Central memory CD8-positive, alpha-beta T cell (primary cell): Measurements from ENCODE around the gene ANKRD11.

ENCODE experiments used
- ATAC-seq: fragments of 150-1000 bp; cut with Tn5 transposase; replicated peaks from 2 replicates; pipeline ENCODE4 v1.10.0; 2022; ENCODE audit warnings: mild to moderate bottlenecking, moderate FRiP score, moderate number of reproducible peaks; ENCODE audit not compliant: poor library complexity, severe bottlenecking; ENCODE audit errors: extremely low read depth
- DNase-seq, 2 donors: peaks; one replicate each; pipeline ENCODE4 v3.0.0; 2021; ENCODE audit warnings: low spot score in 2 of 2
- H3K27ac Mint-ChIP-seq: one replicate; pipeline ENCODE4 v1.8.0; 2022; ENCODE audit warnings: low read depth, mild to moderate bottlenecking, moderate library complexity, mixed read lengths
- H3K27me3 Mint-ChIP-seq: one replicate; pipeline ENCODE4 v1.8.0; 2022; ENCODE audit warnings: mixed read lengths
- H3K36me3 Mint-ChIP-seq: one replicate; pipeline ENCODE4 v1.8.0; 2022; ENCODE audit warnings: mild to moderate bottlenecking, moderate library complexity, mixed read lengths; ENCODE audit not compliant: insufficient read depth
- H3K4me1 Mint-ChIP-seq: one replicate; pipeline ENCODE4 v1.8.0; 2022; ENCODE audit warnings: mixed read lengths
- H3K4me3 Mint-ChIP-seq: one replicate; pipeline ENCODE4 v1.8.0; 2022; ENCODE audit warnings: mild to moderate bottlenecking, moderate library complexity, mixed read lengths
- H3K9me3 Mint-ChIP-seq: one replicate; pipeline ENCODE4 v1.8.0; 2022; ENCODE audit warnings: mixed read lengths

The ANKRD11 gene

DNA sequence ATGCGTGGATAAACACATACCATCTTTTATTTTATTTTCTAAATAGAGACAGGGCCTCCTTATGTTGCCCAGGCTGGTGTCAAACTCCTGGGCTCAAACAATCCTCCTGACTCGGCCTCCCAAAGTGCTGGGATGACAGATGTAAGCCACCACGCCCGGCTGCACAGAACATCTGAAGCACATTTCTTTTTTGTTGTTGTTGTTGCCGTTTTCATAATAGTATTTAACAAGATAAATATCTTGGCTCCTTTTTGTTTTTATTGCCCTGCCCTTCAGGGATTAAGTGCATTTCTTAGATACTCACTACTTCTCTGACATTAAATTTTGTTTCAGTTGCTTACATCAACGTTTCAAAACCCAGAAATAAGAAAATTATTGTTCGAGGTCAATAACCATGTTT, 37.4 kb downstream of the ANKRD11 start:
- peak overlapping the region; percentile 64 for H3K4me3 Mint-ChIP-seq
- peaks cover 77% of the 10 kb centered on the region for H3K4me1 Mint-ChIP-seq
- peaks cover 11% of the 10 kb centered on the region for H3K36me3 Mint-ChIP-seq
- no peaks in the 10 kb centered on the region for H3K27me3 Mint-ChIP-seq
- H3K9me3 Mint-ChIP-seq = no peaks in the 10 kb centered on the region
- ATAC-seq = no peak
- DNase-seq = no peak
- no peak overlapping the region for H3K27ac Mint-ChIP-seq

DNA sequence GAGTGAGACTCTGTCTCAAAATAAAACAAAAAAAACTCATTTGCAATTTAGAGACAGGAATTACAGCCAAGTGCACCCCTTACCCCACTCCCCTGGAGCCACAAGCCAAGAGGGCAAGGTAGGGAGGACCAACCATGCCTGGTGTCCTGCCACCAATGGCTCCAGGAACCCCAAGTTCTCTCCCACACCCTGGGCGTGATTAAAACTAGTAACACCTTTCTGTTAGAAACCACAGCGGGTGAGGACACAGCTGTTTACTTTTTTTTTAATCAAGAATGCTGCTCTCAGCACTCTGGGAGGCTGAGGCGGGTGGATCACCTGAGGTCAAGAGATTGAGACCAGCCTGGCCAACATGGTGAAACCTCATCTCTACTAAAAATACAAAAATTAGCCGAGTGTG, 38.1 kb downstream of the ANKRD11 start:
- DNase-seq (no peak), ATAC-seq (peak; percentile 69)
- no peaks in the 10 kb centered on the region for H3K9me3 Mint-ChIP-seq
- no peak overlapping the region for H3K27ac Mint-ChIP-seq
- H3K36me3 Mint-ChIP-seq = peaks cover 9% of the 10 kb centered on the region
- peaks cover 82% of the 10 kb centered on the region for H3K4me1 Mint-ChIP-seq
- peak overlapping the region; percentile 64 for H3K4me3 Mint-ChIP-seq
- no peaks in the 10 kb centered on the region for H3K27me3 Mint-ChIP-seq

DNA sequence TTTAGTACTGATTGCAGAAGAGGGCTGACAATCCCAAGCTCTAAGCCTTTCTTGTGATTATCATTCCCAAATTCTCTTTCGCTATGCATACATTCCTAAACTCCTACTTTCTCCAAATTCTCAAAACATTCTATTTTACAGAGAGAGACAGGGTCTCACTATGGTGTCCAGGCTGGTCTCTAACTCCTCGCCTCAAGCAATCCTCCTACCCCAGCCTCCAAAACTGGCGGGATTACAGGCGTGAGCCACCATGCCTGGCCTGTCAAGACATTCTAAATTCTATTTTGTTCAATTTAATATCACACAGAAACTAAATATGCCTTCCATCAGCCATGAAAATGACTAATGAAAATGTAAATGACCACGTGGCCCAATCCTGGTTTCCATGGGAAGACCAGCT, 39.8 kb downstream of the ANKRD11 start:
- Mint-ChIP-seq H3K27ac (no peak overlapping the region), H3K4me3 (peak overlapping the region; percentile 42), H3K9me3 (no peaks in the 10 kb centered on the region), H3K27me3 (no peaks in the 10 kb centered on the region), H3K36me3 (peaks cover 14% of the 10 kb centered on the region), H3K4me1 (peaks cover 87% of the 10 kb centered on the region)
- DNase-seq (no peak), ATAC-seq (no peak)

DNA sequence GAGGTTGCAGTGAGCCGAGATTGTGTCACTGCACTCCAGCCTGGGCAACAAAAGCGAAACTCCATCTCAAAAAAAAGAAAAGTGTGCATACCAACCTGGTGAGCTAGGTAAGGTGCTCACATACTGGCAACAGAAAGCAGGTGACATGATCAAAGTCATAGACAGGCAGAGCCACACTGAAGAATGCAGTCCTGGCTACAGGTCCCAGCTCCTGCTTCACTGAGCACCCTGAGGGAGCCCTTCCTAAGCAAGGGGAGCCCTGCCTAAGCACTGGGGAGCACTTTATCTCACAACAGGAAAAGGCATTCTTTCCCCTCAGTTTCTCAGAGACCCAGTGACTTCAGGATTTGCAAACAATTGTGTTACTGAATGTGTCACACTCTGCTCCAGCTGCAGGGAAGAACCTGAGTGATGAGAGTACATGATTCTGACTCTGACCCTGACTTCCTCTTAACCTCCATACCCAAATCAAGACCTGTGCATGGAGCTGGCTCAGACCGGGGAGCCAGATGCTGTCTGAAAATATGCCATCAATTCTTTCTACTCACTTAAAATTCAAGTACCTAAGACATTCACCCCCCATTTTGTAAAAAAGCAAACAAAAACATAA, 40.5 kb downstream of the ANKRD11 start:
- H3K27ac Mint-ChIP-seq = no peak overlapping the region
- no peak for DNase-seq
- peak overlapping the region; percentile 42 for H3K4me3 Mint-ChIP-seq
- no peaks in the 10 kb centered on the region for H3K27me3 Mint-ChIP-seq
- no peaks in the 10 kb centered on the region for H3K9me3 Mint-ChIP-seq
- peaks cover 89% of the 10 kb centered on the region for H3K4me1 Mint-ChIP-seq
- ATAC-seq = no peak
- H3K36me3 Mint-ChIP-seq = peaks cover 14% of the 10 kb centered on the region

DNA sequence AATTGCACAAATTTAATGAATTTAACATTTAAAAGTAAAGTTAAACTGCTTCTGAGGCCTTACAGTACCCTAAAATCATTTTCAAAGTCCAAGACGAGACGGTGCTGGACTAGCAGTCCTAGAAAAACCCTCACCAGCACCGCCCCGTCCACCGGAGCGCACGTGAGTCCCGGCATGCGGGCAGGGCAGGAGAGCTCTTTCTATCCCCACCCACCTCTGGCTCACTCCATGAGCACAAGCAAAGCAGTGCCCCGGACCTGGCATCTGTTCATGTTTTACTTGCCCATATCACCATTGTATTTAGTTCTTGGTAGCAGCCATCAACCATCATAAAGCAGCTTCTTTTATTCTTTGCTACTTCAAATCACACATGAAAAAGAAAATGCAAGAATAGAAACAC, 41.7 kb downstream of the ANKRD11 start:
- Mint-ChIP-seq H3K4me1 (peaks cover 90% of the 10 kb centered on the region), H3K36me3 (peaks cover 14% of the 10 kb centered on the region), H3K27ac (no peak overlapping the region), H3K4me3 (peak overlapping the region; percentile 72), H3K9me3 (no peaks in the 10 kb centered on the region), H3K27me3 (no peaks in the 10 kb centered on the region)
- ATAC-seq (no peak), DNase-seq (no peak)

DNA sequence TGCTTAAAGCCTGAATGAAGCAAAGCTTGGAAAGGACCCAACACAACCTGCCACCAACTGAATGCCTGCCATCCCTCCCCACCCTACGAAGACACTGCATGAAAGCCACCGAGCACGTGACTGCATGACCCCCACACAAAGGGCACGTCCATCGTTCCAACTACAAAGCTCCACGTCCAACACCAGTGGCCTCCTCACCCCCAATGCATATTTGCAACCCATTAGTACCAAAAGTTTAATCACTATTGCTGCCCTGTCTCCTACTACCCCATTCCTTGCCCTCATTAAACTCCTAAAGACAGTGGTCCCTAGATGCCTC, 43.4 kb downstream of the ANKRD11 start:
- DNase-seq (no peak), ATAC-seq (no peak)
- Mint-ChIP-seq H3K9me3 (no peaks in the 10 kb centered on the region), H3K27me3 (no peaks in the 10 kb centered on the region), H3K4me3 (peak overlapping the region; percentile 72), H3K4me1 (peaks cover 91% of the 10 kb centered on the region), H3K36me3 (peaks cover 15% of the 10 kb centered on the region), H3K27ac (peak overlapping the region; percentile 88)

DNA sequence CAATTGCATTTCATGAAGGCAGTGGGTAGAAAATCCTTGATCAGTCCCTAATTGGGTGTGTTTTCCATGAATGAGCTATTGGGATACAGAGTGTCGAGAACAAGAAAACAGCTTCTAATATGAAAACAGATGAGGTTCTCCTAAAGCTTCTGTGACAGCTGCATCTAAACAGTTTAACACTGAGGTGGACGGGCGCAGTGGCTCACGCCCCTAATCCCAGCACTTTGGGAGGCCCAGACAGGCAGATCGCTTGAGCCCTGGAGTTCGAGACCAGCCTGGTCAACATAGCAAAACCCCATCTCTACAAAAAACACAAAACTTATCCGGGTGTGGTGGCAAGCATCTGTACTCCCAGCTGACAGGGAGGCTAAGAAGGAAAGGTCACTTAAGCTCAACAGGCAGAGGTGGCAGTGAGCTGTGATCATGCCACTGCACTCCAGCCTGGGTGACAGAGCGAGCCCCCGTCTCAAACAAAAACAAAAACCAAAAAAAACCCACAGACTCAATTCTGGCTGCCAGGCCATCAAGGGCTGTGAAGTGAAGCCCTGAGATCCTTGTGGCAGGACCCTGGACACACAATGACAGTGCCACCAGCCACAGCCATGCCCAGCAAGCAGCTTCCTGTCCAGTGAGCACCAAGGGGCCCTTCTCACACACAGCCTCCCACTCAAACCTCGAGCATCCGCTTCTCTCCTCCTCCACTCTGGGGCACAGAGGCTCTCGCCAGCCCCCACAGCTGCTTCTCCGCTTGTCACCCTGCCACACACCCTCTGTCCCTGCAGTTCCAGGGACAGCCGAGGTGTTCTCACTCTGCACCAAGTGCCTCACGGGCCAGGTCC, 44.0 kb downstream of the ANKRD11 start:
- DNase-seq = no peak
- H3K27ac Mint-ChIP-seq = peak overlapping the region; percentile 88

DNA sequence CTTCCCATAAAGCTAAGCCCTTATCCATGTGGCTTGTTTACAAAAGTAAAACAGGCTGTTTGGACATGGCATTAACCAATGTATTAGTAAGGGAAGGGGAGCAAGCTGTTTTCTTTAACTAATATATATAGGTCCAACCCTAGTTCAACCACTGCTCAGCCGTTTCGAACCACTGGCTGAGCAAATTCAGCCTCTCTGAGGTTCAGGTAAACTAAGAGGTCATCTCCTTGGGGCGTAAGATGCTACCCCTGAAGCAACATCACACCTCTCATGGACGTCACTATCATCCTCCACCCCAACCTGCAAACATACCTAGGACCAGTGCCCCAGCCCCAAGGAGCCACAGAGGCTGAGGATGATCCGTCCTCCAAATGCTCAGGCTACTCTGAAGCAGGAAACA, 45.2 kb downstream of the ANKRD11 start:
- ATAC-seq (no peak), DNase-seq (no peak)
- H3K27me3 Mint-ChIP-seq = no peaks in the 10 kb centered on the region
- peaks cover 24% of the 10 kb centered on the region for H3K36me3 Mint-ChIP-seq
- H3K9me3 Mint-ChIP-seq = no peaks in the 10 kb centered on the region
- peak overlapping the region; percentile 88 for H3K27ac Mint-ChIP-seq
- H3K4me3 Mint-ChIP-seq = peak overlapping the region; percentile 72
- peaks cover 96% of the 10 kb centered on the region for H3K4me1 Mint-ChIP-seq

More for the DNA sequence above, 44.0 kb downstream of the ANKRD11 start:
- Mint-ChIP-seq H3K4me3 (peak overlapping the region; percentile 72), H3K36me3 (peaks cover 16% of the 10 kb centered on the region), H3K27me3 (no peaks in the 10 kb centered on the region), H3K9me3 (no peaks in the 10 kb centered on the region), H3K4me1 (peaks cover 94% of the 10 kb centered on the region)
- peak; percentile 61 for ATAC-seq

DNA sequence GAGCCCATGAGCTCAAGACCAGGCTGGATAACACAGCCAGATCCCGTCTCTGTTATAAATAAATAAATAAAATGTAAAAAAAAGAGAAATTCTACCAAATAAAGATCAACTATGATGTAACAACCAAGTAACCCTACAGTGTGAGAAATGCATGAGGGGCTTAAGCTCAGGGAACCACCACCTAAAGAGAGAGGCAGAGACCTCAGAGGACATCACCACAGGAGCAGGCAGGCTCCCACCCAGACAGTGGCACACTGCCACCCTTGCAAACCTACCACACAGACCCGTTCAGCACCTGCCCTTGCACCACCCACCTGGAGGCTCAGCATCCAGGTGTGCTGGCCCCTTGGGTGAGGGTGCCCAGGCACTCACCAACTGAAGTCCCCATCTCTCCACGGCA, 45.6 kb downstream of the ANKRD11 start:
- H3K36me3 Mint-ChIP-seq = peaks cover 27% of the 10 kb centered on the region
- H3K27me3 Mint-ChIP-seq = no peaks in the 10 kb centered on the region
- H3K4me1 Mint-ChIP-seq = peaks cover 96% of the 10 kb centered on the region
- no peak for DNase-seq
- H3K9me3 Mint-ChIP-seq = no peaks in the 10 kb centered on the region
- peak overlapping the region; percentile 88 for H3K27ac Mint-ChIP-seq
- no peak for ATAC-seq
- H3K4me3 Mint-ChIP-seq = peak overlapping the region; percentile 72

DNA sequence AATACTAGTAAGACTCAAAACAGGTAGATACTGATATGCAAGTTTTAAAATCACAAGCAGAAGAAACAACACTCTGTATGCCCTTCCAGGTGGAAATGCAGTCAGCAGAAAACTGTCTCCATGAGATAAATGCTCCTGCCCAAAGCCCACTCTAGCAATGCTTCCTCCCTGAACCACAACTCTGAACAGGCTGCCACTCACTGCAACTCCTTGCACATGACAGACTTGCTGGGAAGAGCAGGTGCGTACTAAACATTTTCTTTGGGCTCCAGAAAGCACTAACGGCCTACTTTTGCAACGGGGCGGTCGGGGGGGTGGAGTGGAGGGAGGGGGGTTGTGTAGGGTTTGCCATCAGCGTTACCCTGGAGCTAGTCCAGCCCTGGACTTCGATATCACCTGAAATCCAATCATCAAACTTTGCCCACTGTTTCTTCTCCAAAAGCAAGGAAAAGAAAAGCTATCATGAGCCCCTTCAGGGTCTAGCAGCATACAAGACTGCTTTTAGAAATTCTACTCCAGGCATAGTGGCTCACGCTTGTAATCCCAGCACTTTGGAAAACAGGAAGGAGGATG, 46.1 kb downstream of the ANKRD11 start:
- H3K36me3 Mint-ChIP-seq = peaks cover 27% of the 10 kb centered on the region
- ATAC-seq (no peak), DNase-seq (no peak)
- no peaks in the 10 kb centered on the region for H3K9me3 Mint-ChIP-seq
- H3K4me1 Mint-ChIP-seq = peaks cover 96% of the 10 kb centered on the region
- H3K27ac Mint-ChIP-seq = peak overlapping the region; percentile 36
- no peaks in the 10 kb centered on the region for H3K27me3 Mint-ChIP-seq
- H3K4me3 Mint-ChIP-seq = peak overlapping the region; percentile 55

DNA sequence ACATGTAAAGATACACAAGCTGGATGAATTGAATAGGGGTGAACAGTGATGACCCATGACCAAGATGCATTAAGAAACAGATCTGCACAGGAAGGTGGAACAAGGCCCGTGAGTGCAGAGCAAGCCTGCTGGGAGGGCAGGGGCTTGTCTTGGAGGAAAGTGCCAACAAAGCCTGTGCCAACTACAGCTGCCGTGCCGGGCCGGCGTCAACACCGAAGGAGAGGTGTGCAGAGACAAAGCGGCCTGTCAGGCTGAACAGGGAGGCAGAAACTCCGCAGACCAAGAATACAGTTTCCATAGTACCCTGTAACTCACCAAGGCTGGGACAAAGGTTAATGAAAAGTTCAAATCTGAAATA, 46.7 kb downstream of the ANKRD11 start:
- Mint-ChIP-seq H3K9me3 (no peaks in the 10 kb centered on the region), H3K36me3 (peaks cover 29% of the 10 kb centered on the region), H3K4me3 (peak overlapping the region; percentile 55), H3K4me1 (peaks cover 95% of the 10 kb centered on the region), H3K27ac (peak overlapping the region; percentile 36), H3K27me3 (no peaks in the 10 kb centered on the region)
- no peak for ATAC-seq
- DNase-seq = no peak

DNA sequence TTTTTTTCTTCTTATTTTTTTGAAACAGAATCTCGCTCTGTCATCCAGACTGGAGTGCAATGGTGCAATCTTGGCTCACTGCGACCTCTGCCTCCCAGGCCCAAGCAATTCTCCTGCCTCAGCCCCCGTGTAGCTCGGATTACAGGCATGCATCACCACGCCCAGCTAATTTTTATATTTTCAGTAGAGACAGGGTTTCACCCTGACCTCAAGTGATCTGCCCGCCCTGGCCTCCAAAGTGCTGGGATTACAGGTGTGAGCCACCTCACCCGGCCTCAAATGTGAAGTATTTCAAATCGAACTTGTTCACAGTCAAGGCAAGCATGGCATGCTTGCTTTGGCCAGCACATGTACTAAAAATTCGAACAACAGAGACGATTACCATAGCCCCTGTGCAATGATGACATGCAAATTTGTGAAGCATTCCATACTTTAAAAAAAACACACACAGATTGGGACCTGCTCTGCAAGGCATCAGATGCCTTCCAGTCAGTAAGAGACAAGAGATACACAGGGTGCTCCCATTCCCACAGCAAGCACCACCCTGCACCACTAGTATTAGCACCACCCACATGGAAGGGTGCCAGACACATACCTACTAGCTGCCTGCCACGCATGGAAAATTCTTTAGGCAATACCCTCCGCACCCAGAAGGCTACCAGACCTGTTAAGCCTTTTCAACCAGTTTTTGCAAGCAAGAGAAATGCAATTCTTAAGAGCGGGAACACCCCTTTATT, 47.2 kb downstream of the ANKRD11 start:
- Mint-ChIP-seq H3K4me3 (peak overlapping the region; percentile 55), H3K9me3 (no peaks in the 10 kb centered on the region), H3K27ac (peak overlapping the region; percentile 79), H3K4me1 (peaks cover 91% of the 10 kb centered on the region), H3K27me3 (no peaks in the 10 kb centered on the region), H3K36me3 (peaks cover 29% of the 10 kb centered on the region)
- DNase-seq = no peak
- ATAC-seq = no peak
